ENCODE results near the gene FRMD8.

DNA sequence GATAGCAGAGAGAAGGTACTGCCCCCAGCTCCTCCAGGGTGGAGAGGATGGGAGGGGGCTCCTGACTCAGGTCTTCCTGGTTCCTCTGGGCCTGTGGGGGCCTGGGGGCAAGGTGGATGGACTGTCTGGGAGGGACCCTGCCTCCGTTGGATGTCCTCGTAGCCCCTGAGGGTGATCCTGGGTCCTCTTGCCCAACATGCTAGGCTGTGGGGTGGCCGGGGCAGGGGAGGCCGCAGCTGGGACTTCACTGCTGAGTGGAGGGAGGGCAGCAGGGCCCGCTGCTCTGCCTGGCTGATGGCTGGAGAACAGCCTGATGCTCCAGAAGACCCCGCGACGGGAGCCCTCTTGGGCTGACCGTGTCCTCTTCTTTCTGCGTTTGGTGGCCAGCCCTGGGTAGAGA is 13.4 kb downstream of the FRMD8 start:
- TF ChIP-seq, protein P1, sequence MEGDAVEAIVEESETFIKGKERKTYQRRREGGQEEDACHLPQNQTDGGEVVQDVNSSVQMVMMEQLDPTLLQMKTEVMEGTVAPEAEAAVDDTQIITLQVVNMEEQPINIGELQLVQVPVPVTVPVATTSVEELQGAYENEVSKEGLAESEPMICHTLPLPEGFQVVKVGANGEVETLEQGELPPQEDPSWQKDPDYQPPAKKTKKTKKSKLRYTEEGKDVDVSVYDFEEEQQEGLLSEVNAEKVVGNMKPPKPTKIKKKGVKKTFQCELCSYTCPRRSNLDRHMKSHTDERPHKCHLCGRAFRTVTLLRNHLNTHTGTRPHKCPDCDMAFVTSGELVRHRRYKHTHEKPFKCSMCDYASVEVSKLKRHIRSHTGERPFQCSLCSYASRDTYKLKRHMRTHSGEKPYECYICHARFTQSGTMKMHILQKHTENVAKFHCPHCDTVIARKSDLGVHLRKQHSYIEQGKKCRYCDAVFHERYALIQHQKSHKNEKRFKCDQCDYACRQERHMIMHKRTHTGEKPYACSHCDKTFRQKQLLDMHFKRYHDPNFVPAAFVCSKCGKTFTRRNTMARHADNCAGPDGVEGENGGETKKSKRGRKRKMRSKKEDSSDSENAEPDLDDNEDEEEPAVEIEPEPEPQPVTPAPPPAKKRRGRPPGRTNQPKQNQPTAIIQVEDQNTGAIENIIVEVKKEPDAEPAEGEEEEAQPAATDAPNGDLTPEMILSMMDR (IDR thresholded peaks at IDR 0.05; ENCODE audit: low read length), result no peak
- TF ChIP-seq EZH2 (IDR thresholded peaks at IDR 0.05; ENCODE audit: borderline replicate concordance, low read length), result no peak

Measured in OCI-LY1 (cell line).